Measurements from ENCODE around the gene NXPE4.

DNA sequence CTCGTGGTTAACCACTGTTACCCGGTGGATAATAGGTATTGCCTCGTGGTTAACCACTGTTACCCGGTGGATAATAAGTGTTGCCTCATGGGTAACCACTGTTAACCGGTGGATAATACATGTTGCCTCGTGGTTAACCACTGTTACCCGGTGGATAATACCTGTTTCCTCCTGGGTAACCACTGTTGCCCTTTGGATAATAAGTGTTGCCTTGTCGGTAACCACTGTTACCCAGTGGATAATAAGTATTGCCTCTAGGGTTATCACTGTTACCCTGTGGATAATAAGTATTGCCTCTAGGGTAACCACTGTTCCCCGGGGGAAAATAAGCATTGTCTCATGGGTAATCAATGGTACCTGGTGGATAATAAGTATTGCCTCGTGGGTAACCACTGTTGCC lies 15.0 kb upstream of the NXPE4 start:
- TF ChIP-seq, protein P1, sequence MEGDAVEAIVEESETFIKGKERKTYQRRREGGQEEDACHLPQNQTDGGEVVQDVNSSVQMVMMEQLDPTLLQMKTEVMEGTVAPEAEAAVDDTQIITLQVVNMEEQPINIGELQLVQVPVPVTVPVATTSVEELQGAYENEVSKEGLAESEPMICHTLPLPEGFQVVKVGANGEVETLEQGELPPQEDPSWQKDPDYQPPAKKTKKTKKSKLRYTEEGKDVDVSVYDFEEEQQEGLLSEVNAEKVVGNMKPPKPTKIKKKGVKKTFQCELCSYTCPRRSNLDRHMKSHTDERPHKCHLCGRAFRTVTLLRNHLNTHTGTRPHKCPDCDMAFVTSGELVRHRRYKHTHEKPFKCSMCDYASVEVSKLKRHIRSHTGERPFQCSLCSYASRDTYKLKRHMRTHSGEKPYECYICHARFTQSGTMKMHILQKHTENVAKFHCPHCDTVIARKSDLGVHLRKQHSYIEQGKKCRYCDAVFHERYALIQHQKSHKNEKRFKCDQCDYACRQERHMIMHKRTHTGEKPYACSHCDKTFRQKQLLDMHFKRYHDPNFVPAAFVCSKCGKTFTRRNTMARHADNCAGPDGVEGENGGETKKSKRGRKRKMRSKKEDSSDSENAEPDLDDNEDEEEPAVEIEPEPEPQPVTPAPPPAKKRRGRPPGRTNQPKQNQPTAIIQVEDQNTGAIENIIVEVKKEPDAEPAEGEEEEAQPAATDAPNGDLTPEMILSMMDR (IDR thresholded peaks at IDR 0.05): no peak
- no peak for TF ChIP-seq POLR2A (IDR thresholded peaks at IDR 0.05)

Data from ovary (tissue), 3 donors.